Lower leg skin (tissue), 3 donors: ENCODE data around the gene CCDC33.

Experiments
- POLR2A ChIP-seq, 2 donors: fragments of 450-650 bp; IDR thresholded peaks; one replicate each; pipeline ENCODE4 v1.6.1; 2016 to 2017; ENCODE audit warnings: antibody characterized with exemption in 2 of 2, mild to moderate bottlenecking in 1 of 2, moderate library complexity in 1 of 2
- TF ChIP-seq, protein P1 (sequence below), 3 donors: fragments of 450-650 bp; IDR thresholded peaks; one replicate each; pipeline ENCODE4 v1.5.1; 2016; ENCODE audit warnings: antibody characterized with exemption in 3 of 3, mild to moderate bottlenecking in 3 of 3, moderate library complexity in 2 of 3

DNA sequence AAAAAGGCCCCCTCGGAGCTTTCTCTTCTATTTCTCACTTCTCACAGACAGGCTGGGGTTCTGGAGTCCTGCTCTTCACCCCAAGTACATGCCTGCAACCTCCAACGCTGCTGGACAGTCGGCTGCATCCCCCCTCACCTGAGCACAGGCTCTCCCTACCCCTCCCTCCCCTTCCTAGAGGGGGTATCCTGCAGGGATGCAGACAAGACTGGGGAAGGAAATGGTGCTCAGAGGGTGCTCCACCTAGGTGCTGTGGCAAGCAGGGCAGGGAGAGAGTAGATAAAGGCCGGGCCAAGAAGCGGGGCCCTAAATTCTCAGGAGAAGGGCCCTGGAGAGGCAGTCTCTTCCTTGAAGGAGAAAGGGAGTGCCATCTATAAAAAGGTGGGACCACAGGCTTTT is 26.6 kb upstream of the CCDC33 start:
- TF ChIP-seq, protein P1, sequence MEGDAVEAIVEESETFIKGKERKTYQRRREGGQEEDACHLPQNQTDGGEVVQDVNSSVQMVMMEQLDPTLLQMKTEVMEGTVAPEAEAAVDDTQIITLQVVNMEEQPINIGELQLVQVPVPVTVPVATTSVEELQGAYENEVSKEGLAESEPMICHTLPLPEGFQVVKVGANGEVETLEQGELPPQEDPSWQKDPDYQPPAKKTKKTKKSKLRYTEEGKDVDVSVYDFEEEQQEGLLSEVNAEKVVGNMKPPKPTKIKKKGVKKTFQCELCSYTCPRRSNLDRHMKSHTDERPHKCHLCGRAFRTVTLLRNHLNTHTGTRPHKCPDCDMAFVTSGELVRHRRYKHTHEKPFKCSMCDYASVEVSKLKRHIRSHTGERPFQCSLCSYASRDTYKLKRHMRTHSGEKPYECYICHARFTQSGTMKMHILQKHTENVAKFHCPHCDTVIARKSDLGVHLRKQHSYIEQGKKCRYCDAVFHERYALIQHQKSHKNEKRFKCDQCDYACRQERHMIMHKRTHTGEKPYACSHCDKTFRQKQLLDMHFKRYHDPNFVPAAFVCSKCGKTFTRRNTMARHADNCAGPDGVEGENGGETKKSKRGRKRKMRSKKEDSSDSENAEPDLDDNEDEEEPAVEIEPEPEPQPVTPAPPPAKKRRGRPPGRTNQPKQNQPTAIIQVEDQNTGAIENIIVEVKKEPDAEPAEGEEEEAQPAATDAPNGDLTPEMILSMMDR (IDR thresholded peaks at IDR 0.05) = no peak
- TF ChIP-seq POLR2A (IDR thresholded peaks at IDR 0.05) = no peak
